ENCODE results near the gene INPP4B. TPM values are rescaled to one million over a fixed set of nuclear protein-coding genes. Genes with fewer than 3 reads are reported as not detected.

INPP4B gene
- total RNA-seq, 1 donor from 2014 or later, result 4.9 TPM

GRCh38 chr4:142598132-142598531 lies 248.0 kb downstream of the INPP4B start:
- Mint-ChIP-seq H3K9me3 (ENCODE audit: unreplicated experiment) (no peaks in the 10 kb centered on the region), H3K27me3 (ENCODE audit: unreplicated experiment) (peaks cover 4% of the 10 kb centered on the region), H3K4me1 (ENCODE audit: unreplicated experiment) (no peaks in the 10 kb centered on the region), H3K36me3 (ENCODE audit: low read depth, unreplicated experiment) (no peaks in the 10 kb centered on the region), H3K27ac (ENCODE audit: unreplicated experiment) (no peak overlapping the region), H3K4me3 (ENCODE audit: unreplicated experiment) (no peak overlapping the region)
- no peak for TF ChIP-seq CTCF (IDR thresholded peaks at IDR 0.05; ENCODE audit: unreplicated experiment)
- DNase-seq (ENCODE audit: low spot score), result no peak

- H3K27ac Mint-ChIP-seq (ENCODE audit: unreplicated experiment), result no peak overlapping the region
- DNase-seq (ENCODE audit: low spot score), result no peak
- H3K4me1 Mint-ChIP-seq (ENCODE audit: unreplicated experiment), result no peaks in the 10 kb centered on the region
- no peak overlapping the region for H3K4me3 Mint-ChIP-seq (ENCODE audit: unreplicated experiment)
- no peaks in the 10 kb centered on the region for H3K9me3 Mint-ChIP-seq (ENCODE audit: unreplicated experiment)
- H3K36me3 Mint-ChIP-seq (ENCODE audit: low read depth, unreplicated experiment), result no peaks in the 10 kb centered on the region
- H3K27me3 Mint-ChIP-seq (ENCODE audit: unreplicated experiment), result peaks cover 4% of the 10 kb centered on the region
- TF ChIP-seq CTCF (IDR thresholded peaks at IDR 0.05; ENCODE audit: unreplicated experiment), result no peak
Observed at GRCh38 chr4:142596595-142596994, 249.5 kb downstream of the INPP4B start.

DNA sequence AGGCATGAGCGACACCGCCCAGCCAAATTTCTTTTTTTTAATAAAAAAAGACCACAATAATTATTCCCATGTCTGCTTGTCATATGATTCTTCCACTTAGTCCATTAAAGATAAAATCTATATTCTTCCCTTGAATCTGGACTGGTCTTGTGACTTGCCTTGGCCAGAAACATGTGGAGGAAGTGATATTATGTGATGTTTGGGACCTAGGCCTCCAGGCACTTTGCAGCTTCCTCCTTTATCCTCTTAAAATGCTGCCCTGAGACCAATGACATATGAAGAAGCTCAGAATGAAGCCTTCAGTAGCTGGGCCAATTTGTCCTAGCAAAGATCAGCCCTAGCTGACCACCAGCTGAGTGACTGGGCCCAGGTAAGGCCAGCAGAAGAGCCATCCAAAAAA lies 250.0 kb downstream of the INPP4B start:
- TF ChIP-seq CTCF (IDR thresholded peaks at IDR 0.05; ENCODE audit: unreplicated experiment), result no peak
- DNase-seq (ENCODE audit: low spot score), result no peak
- no peaks in the 10 kb centered on the region for H3K36me3 Mint-ChIP-seq (ENCODE audit: low read depth, unreplicated experiment)
- H3K4me3 Mint-ChIP-seq (ENCODE audit: unreplicated experiment), result no peak overlapping the region
- H3K27ac Mint-ChIP-seq (ENCODE audit: unreplicated experiment), result no peak overlapping the region
- H3K27me3 Mint-ChIP-seq (ENCODE audit: unreplicated experiment), result peaks cover 4% of the 10 kb centered on the region
- no peaks in the 10 kb centered on the region for H3K9me3 Mint-ChIP-seq (ENCODE audit: unreplicated experiment)
- no peaks in the 10 kb centered on the region for H3K4me1 Mint-ChIP-seq (ENCODE audit: unreplicated experiment)

- no peak overlapping the region for H3K27ac Mint-ChIP-seq (ENCODE audit: unreplicated experiment)
- no peak for DNase-seq (ENCODE audit: low spot score)
- no peaks in the 10 kb centered on the region for H3K4me1 Mint-ChIP-seq (ENCODE audit: unreplicated experiment)
- no peaks in the 10 kb centered on the region for H3K9me3 Mint-ChIP-seq (ENCODE audit: unreplicated experiment)
- no peaks in the 10 kb centered on the region for H3K36me3 Mint-ChIP-seq (ENCODE audit: low read depth, unreplicated experiment)
- no peak overlapping the region for H3K4me3 Mint-ChIP-seq (ENCODE audit: unreplicated experiment)
- H3K27me3 Mint-ChIP-seq (ENCODE audit: unreplicated experiment), result peaks cover 4% of the 10 kb centered on the region
- TF ChIP-seq CTCF (IDR thresholded peaks at IDR 0.05; ENCODE audit: unreplicated experiment), result no peak
Observed at GRCh38 chr4:142595222-142595871, 250.8 kb downstream of the INPP4B start.

- no peaks in the 10 kb centered on the region for H3K36me3 Mint-ChIP-seq (ENCODE audit: low read depth, unreplicated experiment)
- no peak for TF ChIP-seq CTCF (IDR thresholded peaks at IDR 0.05; ENCODE audit: unreplicated experiment)
- H3K27ac Mint-ChIP-seq (ENCODE audit: unreplicated experiment), result no peak overlapping the region
- no peaks in the 10 kb centered on the region for H3K4me1 Mint-ChIP-seq (ENCODE audit: unreplicated experiment)
- no peak overlapping the region for H3K4me3 Mint-ChIP-seq (ENCODE audit: unreplicated experiment)
- H3K27me3 Mint-ChIP-seq (ENCODE audit: unreplicated experiment), result peaks cover 1% of the 10 kb centered on the region
- no peak for DNase-seq (ENCODE audit: low spot score)
- no peaks in the 10 kb centered on the region for H3K9me3 Mint-ChIP-seq (ENCODE audit: unreplicated experiment)
Observed at GRCh38 chr4:142585411-142585810, 260.7 kb downstream of the INPP4B start.

All from endothelial cell (in vitro differentiated cells).